SH-SY5Y (cell line): Measurements from ENCODE around the gene ZNF862.

Experiments
- GATA2 ChIP-seq: IDR thresholded peaks from 2 replicates; pipeline ENCODE4 v1.6.1; 2011; ENCODE audit warnings: mild to moderate bottlenecking, low read depth, low read length
- GATA3 ChIP-seq: IDR thresholded peaks from 2 replicates; pipeline ENCODE4 v1.6.1; 2011; ENCODE audit warnings: low read depth, mild to moderate bottlenecking, low read length, moderate library complexity

DNA sequence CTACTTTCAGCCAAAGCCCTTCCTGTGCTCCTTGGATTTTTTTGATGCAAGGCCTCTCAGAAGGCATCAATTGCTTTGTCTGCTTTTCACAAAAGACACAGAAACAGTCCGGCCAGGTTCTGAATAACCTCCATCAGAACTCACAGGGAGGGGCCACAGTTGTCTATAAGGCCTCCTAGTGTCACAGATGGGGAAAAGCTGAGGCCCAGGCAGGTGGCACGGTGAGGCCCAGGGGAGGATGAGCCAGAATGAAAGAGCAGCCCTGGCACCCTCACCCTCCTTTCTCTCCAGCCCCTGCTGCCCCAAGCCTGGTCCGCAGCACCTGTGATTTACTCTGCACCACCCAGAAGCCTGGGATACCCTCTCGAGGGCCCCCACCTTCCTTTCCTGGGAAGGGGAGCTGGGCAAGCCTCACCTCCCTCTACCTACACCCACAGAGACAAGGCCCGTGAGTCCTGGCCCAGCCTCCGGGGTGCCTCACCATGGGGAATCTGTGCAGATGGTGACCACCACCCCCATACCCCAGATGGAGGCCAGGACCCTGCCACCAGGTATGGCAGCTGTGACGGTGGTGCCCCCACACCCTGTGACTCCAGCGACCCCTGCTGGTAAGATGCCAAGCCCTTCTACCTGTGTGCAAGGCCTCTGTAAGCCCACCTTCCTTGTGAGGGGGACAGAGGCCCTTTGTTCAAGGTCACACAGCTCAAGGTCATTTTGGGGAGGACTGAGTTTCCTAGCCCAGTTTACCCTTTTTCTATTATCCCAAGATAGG, 38.6 kb upstream of the ZNF862 start:
- no peak for TF ChIP-seq GATA2
- TF ChIP-seq GATA3, result no peak
